NCI-H2227 treated with DMSO at 0.1 percent for 48 hours (cell line): Measurements from ENCODE around the gene C5.

ENCODE experiments used
- DNase-seq: peaks from one replicate; lab custom pipeline; 2025; lab: John Stamatoyannopoulos, UW

C5 gene

DNA sequence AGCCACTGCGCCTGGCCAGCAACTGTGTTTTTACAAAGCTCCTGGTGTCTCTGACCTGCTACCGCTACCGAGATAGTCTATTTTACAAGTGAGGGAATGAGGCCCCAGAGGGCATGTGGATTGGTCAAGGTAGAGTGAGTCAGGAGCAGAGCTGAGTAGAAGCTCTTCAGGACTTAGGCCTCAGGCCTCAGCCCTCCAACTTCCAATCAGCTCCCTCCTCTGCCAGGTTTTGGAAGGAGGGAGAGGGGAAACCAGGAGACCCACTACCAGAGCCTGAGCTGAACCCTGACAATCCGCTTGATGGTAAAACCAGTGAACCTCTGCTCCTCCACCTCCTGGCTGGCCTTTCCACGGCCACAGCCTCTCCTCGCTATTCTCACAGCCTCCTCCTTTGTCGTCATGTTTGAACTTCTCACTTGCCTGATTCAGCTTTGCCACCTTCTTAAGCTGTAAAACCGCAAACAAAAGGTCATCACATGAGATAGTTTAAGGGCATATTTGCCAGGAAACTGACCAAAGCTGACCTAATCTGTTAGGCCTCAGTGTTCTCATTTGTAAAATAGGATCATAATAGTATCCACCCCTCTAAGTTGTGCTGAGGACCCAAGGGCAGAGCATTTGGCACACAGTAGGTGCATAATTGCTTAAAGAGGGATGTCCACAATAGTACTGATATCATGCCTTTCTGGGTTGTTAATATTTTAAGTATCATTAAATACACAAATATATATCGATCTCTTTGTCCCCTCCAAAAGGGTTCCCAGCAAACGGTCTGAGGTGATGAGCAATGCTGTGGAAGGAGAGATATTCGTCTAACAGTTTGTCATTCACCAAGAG lies 125.2 kb downstream of the C5 start:
- no peak for DNase-seq

DNA sequence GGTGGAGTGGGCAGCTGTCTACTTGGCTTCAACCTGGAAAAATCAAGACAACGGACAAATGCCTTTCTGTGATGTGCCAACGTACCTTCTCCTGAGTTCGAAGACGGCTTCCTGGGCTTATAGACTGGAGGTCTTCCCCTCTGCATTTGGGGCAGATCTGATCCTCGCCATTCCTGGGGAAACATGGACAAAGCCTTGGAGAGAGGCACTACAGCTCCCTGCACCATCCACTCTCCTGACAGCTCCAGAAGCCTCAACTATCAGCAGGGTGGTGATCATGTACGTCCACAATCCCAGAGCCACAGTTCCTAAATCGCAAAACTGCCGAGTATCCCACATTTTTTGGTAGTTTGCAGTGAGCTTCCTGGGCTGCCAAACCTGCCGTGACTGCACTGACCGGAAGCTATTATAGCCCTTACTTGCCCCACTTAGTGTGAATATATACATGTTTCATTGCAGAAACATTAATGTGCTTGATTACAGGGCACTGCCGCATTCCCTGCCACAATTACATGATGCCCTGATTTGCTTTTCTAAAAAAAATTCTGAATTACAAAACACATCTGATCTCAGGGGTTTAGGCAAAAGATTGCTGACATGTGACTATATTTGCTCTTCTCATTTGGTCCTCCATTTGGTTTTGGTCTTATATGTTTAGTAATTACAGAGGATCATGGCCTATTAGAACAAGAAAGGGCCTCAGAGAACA lies 126.3 kb downstream of the C5 start:
- no peak for DNase-seq

DNA sequence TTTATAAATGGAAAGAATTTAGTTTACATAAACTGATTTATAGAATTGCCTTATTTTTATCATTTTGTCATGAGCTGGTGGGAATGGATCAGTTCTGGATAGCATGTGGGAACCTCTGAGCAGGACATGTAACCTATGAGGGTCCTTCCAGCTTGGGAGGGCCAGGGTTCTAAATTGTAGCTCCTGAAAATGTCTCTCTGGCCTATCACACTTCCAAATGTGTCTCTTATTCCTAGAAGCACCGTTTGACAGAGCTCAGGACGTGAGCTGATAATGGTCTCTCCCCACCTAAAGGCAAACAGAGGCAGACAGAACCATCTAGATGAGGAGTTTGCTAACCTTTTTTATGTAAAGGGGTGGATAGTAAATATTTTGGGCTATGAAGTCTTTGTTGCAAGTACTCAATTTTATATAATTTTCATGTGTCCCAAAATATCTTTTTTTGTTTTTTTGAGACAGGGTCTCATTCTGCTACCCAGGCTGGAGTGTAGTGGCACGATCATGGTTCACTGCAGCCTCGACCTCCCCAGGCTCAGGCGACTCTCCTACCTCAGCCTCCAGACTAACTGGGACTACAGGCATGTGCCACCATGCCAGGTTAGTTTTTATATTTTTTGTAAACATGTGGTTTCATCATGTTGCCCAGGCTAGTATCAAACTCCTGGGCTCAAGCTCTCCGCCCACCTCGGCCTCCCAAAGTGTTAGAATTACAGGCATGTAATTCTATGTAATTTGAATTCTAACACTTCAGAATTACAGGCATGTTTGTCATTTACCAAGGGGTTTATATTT lies 127.5 kb downstream of the C5 start:
- DNase-seq: no peak

GRCh38 chr9:120921661-120922181 lies 128.4 kb downstream of the C5 start:
- DNase-seq: no peak

DNA sequence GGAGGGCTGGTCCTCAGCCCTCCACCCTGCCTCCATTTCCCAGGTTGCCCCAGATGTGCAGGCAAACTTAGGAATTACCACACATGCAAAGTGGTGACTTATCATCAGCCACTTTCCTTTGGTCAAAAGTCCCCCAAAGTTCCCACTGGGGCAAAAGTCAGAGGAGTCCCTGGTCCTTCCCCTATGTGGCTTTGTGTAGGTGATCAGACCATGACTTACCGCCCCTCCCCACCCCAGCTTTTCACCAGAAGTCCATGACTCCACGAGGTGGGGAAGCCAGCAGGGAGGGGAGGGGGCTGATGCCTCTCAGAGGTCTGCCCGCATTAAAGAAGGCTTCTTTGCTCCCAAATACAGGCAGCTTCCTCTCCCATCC lies 129.3 kb downstream of the C5 start:
- DNase-seq: no peak

GRCh38 chr9:120919843-120920805 lies 130.0 kb downstream of the C5 start:
- no peak for DNase-seq

- no peak for DNase-seq
Observed at GRCh38 chr9:120918931-120919842, 130.9 kb downstream of the C5 start.

GRCh38 chr9:120917929-120918762 lies 131.9 kb downstream of the C5 start:
- DNase-seq: no peak

- no peak for DNase-seq
Observed at GRCh38 chr9:120916991-120917880, 132.8 kb downstream of the C5 start.

GRCh38 chr9:120916588-120916987 lies 133.5 kb downstream of the C5 start:
- DNase-seq: no peak

- DNase-seq: no peak
Observed at GRCh38 chr9:120915854-120916470, 134.1 kb downstream of the C5 start.

GRCh38 chr9:120914953-120915352 lies 135.1 kb downstream of the C5 start:
- no peak for DNase-seq

- DNase-seq: no peak
Observed at GRCh38 chr9:120914396-120914795, 135.7 kb downstream of the C5 start.

- DNase-seq: no peak
Observed at GRCh38 chr9:120913647-120914264, 136.3 kb downstream of the C5 start.

DNA sequence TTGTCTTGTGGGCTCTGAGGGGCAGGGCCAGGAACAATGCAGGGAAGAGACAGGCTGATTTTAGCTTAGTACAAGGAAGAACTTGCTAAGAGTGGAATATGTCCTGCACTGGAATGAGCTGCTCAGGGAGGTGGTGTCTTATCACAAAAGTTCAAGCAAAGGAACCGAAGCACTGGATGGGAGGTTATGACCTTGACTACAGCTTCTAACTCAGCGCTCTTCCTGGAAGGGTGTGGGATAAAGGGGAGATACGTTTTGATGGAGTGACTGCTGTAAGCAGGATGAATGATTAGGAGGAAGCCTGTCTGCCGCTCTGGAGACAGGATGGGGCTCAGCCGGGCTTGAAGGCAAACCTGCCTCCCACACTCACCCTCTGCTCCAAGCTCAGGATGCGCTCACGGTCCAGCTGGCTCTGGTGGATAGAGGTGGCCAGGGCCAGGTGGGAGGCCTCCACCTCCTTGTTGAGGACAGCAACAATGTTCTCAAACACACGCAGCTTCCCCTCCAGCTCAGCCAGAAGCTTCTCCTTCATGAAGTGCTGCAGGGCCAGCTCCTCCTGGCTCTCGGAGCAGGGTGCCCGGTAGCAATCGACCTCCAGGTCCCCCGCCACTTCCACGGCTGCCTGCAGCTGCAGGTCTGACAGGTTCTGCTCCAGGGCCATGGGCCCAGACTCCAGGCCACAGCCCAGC lies 137.0 kb downstream of the C5 start:
- DNase-seq: no peak

DNA sequence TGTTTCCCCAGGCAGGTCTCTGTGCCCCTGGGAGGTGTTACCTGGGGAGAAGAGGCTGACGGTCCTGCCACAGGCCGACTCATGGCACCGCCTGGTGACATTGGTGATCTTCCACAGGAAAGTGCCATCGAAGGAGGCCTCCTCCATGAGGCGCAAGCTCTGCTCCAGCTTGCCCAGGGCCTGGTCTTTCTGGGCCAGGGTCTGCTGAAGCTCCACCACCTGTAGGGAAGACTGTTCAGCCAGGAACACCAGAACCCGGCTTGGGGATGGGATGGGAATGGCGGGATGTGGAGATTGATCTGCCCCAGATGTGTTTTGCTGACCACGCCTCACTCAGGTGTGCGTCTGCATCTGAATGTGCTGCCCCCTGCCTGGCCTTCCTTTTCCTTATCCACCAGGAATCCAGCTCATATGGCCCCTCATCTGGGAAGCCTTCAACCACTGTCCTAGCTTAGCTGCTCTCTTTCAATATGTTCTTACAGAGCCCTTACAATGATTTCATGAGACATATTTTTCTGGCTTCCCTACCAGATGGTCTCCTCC lies 138.7 kb downstream of the C5 start:
- DNase-seq: no peak
